Fibroblast of lung (primary cell): ENCODE results near the gene OSBPL7. TPM values are rescaled to one million over a fixed set of nuclear protein-coding genes. Genes with fewer than 3 reads are reported as not detected.

Experiments used
- DNase-seq, 2 donors: peaks; one replicate each; pipeline versions ENCODE4 v3.0.0 to v3.0.0-alpha.2; 2010; ENCODE audit warnings: low read depth in 2 of 2
- H2AFZ ChIP-seq: 2 replicates; pipeline ENCODE4 v1.5.1; 2012; ENCODE audit warnings: low read length, control low read depth, inconsistent platforms
- H3K27ac ChIP-seq: 2 replicates; pipeline ENCODE4 v1.5.1; 2011; ENCODE audit warnings: low read length, control low read depth; ENCODE audit not compliant: insufficient read depth
- H3K27me3 ChIP-seq: 2 replicates; pipeline ENCODE4 v1.5.1; 2011; ENCODE audit warnings: mild to moderate bottlenecking, low read length; ENCODE audit not compliant: control insufficient read depth, insufficient read depth
- H3K36me3 ChIP-seq: 2 replicates; pipeline ENCODE4 v1.5.1; 2011; ENCODE audit warnings: low read length; ENCODE audit not compliant: control insufficient read depth, insufficient read depth
- H3K4me1 ChIP-seq: 2 replicates; pipeline ENCODE4 v1.5.1; 2011; ENCODE audit warnings: low read length; ENCODE audit not compliant: control insufficient read depth, insufficient read depth; ENCODE audit errors: extremely low read depth
- H3K4me2 ChIP-seq: 2 replicates; pipeline ENCODE4 v1.5.1; 2011; ENCODE audit warnings: low read length, control low read depth; ENCODE audit not compliant: insufficient read depth; ENCODE audit errors: extremely low read depth
- H3K4me3 ChIP-seq, 4 experiments: fragments of 200-600 bp in 1 of 4; sonication (generic) in 1 of 4; replicated peaks in 1 of 4; 2 replicates each; pipeline ENCODE4 v1.5.1; 2011 to 2016; ENCODE audit warnings: low read length in 4 of 4, low read depth in 3 of 4, mild to moderate bottlenecking in 3 of 4, control low read depth in 2 of 4, inconsistent platforms in 1 of 4, mixed read lengths in 1 of 4; ENCODE audit not compliant: insufficient read depth in 1 of 4; ENCODE audit errors: control extremely low read depth in 1 of 4
- H3K79me2 ChIP-seq: 2 replicates; pipeline ENCODE4 v1.5.1; 2012; ENCODE audit warnings: mild to moderate bottlenecking, low read length, inconsistent platforms; ENCODE audit not compliant: control insufficient read depth, insufficient read depth
- H3K9ac ChIP-seq: 2 replicates; pipeline ENCODE4 v1.5.1; 2011; ENCODE audit warnings: mild to moderate bottlenecking, low read length, control low read depth; ENCODE audit not compliant: insufficient read depth
- H3K9me3 ChIP-seq: 2 replicates; pipeline ENCODE4 v1.5.1; 2012; ENCODE audit warnings: low read depth, low read length; ENCODE audit not compliant: control insufficient read depth, insufficient read depth
- H4K20me1 ChIP-seq: 2 replicates; pipeline ENCODE4 v1.5.1; 2011; ENCODE audit warnings: low read length; ENCODE audit not compliant: control insufficient read depth, insufficient read depth; ENCODE audit errors: extremely low read depth
- CTCF ChIP-seq, 2 donors: IDR thresholded peaks in 1 of 2; conservative IDR thresholded peaks in 1 of 2; 1 replicate in 1 of 2; 2 replicates in 1 of 2; pipeline ENCODE4 v1.5.1; 2011 to 2012; ENCODE audit warnings: low read length in 2 of 2, control low read depth in 1 of 2, inconsistent platforms in 1 of 2, low read depth in 1 of 2, mild to moderate bottlenecking in 1 of 2
- EZH2 ChIP-seq: IDR thresholded peaks from 2 replicates; pipeline ENCODE4 v1.5.1; 2012; ENCODE audit warnings: low read length, control low read depth, mild to moderate bottlenecking; ENCODE audit errors: missing control alignments
- polyA plus RNA-seq, 2 donors: library from polyadenylated mRNA; depleted of rRNA in 1 of 2; stranded (reverse) in 1 of 2; unstranded in 1 of 2; fragments of >200 nt; gene quantifications; 2 replicates each; pipeline ENCODE4 v1.2.1, GENCODE V29; 2011 to 2012; ENCODE audit warnings: missing spikeins in 1 of 2
- total RNA-seq: library from RNA; depleted of rRNA; stranded (reverse); fragments of >200 nt; gene quantifications from 2 replicates; pipeline ENCODE4 v1.2.1, GENCODE V29; 2014

The OSBPL7 gene
- total and polyA plus RNA-seq, 2 donors (not counting 1 experiment from before 2014, with no cell fraction given) = 2.1 to 7.1 TPM

- peaks cover 6% of the 10 kb centered on the region for H3K4me1 ChIP-seq
- H4K20me1 ChIP-seq = no peaks in the 10 kb centered on the region
- H3K36me3 ChIP-seq = peaks cover 11% of the 10 kb centered on the region
- H2AFZ ChIP-seq = no peak overlapping the region
- H3K27ac ChIP-seq = no peak overlapping the region
- no peak for DNase-seq
- H3K9me3 ChIP-seq = no peaks in the 10 kb centered on the region
- H3K9ac ChIP-seq = no peak overlapping the region
- H3K79me2 ChIP-seq = no peaks in the 10 kb centered on the region
- no peaks in the 10 kb centered on the region for H3K27me3 ChIP-seq
- H3K4me2 ChIP-seq = peak overlapping the region; percentile 76
- H3K4me3 ChIP-seq = peak overlapping the region; percentile 21 to 76 (median 66)
- no peak for TF ChIP-seq EZH2
- TF ChIP-seq CTCF (conservative IDR thresholded peaks at IDR 0.05 in 1 of 2, IDR thresholded peaks at IDR 0.05 in 1 of 2; ENCODE audit: low read depth in 1 of 2, low read length in 2 of 2) = no peak
These were observed 567 bp downstream of the OSBPL7 start for GRCh38 chr17:47821031-47821423.

GRCh38 chr17:47820033-47820789, 1.4 kb downstream of the OSBPL7 start:
- no peak for TF ChIP-seq EZH2
- Histone ChIP-seq H3K4me1 (peaks cover 6% of the 10 kb centered on the region), H2AFZ (no peak overlapping the region), H3K9me3 (no peaks in the 10 kb centered on the region), H3K27ac (no peak overlapping the region), H3K36me3 (peaks cover 11% of the 10 kb centered on the region), H3K4me2 (no peak overlapping the region), H3K4me3 (no peak overlapping the region), H3K79me2 (no peaks in the 10 kb centered on the region), H4K20me1 (no peaks in the 10 kb centered on the region), H3K9ac (no peak overlapping the region), H3K27me3 (no peaks in the 10 kb centered on the region)
- DNase-seq = no peak

- peaks cover 11% of the 10 kb centered on the region for H3K36me3 ChIP-seq
- H4K20me1 ChIP-seq = no peaks in the 10 kb centered on the region
- no peak overlapping the region for H2AFZ ChIP-seq
- H3K4me1 ChIP-seq = peaks cover 6% of the 10 kb centered on the region
- H3K79me2 ChIP-seq = no peaks in the 10 kb centered on the region
- TF ChIP-seq EZH2 (no peak), CTCF (conservative IDR thresholded peaks at IDR 0.05 in 1 of 2, IDR thresholded peaks at IDR 0.05 in 1 of 2; ENCODE audit: low read depth in 1 of 2, low read length in 2 of 2) (no peak)
- H3K27me3 ChIP-seq = no peaks in the 10 kb centered on the region
- no peak for DNase-seq
- no peak overlapping the region for H3K4me3 ChIP-seq
- no peak overlapping the region for H3K27ac ChIP-seq
- no peaks in the 10 kb centered on the region for H3K9me3 ChIP-seq
- no peak overlapping the region for H3K4me2 ChIP-seq
- H3K9ac ChIP-seq = no peak overlapping the region
These were observed 2.1 kb downstream of the OSBPL7 start for GRCh38 chr17:47819475-47819874.
